A549 (cell line): Measurements from ENCODE around the gene SRRM4. TPM values are rescaled to one million over a fixed set of nuclear protein-coding genes. Genes with fewer than 3 reads are reported as not detected.

Experiments
- ATAC-seq, 2 experiments: fragments of 200-7000 bp in 1 of 2; fragments of >200 bp in 1 of 2; cut with Nextera tagmentation in 1 of 2; cut with Tn5 transposase in 1 of 2; 3 replicates each; pipeline versions ENCODE4 v1.8.0 to v1.9.1; 2018 to 2020; ENCODE audit warnings: mild to moderate bottlenecking in 1 of 2, moderate library complexity in 1 of 2
- CTCF ChIA-PET: fragments of 300-600 bp; sonication (Branson Sonifier 250); formaldehyde crosslinking; extraction: SDS; loops from one replicate; lab custom pipeline; 2021; ENCODE audit warnings: antibody characterized with exemption, inconsistent platforms; lab: Yijun Ruan, JAX
- POLR2A ChIA-PET: fragments of 350-600 bp; formaldehyde crosslinking; extraction: SDS; loops from one replicate; lab custom pipeline; 2021; ENCODE audit warnings: antibody characterized with exemption, inconsistent platforms; lab: Yijun Ruan, JAX
- DNase-seq, 2 experiments: peaks; one replicate each; pipeline versions ENCODE4 v3.0.0 to v3.0.0-alpha.2; 2011 to 2016; ENCODE audit warnings: low read depth in 1 of 2, low spot score in 1 of 2
- FAIRE-seq: peaks from 2 replicates; lab custom pipeline; 2011; peaks lifted over from hg19 to GRCh38; lab: Jason Lieb, UNC
- H3K27ac ChIP-seq, 2 experiments: fragments of >200 bp; sonication (Bioruptor Twin); formaldehyde crosslinking; 3 replicates each; pipeline ENCODE4 v1.5.1; 2016 to 2017
- H3K4me1 ChIP-seq: fragments of >200 bp; sonication (Bioruptor Twin); formaldehyde crosslinking; 3 replicates; pipeline ENCODE4 v1.6.1; 2016
- H3K4me2 ChIP-seq: fragments of >200 bp; sonication (Bioruptor Twin); formaldehyde crosslinking; 3 replicates; pipeline ENCODE4 v1.6.1; 2016
- H3K4me3 ChIP-seq: fragments of >200 bp; sonication (Bioruptor Twin); formaldehyde crosslinking; 3 replicates; pipeline ENCODE4 v1.5.1; 2016
- H3K9me3 ChIP-seq: fragments of >200 bp; sonication (Bioruptor Twin); formaldehyde crosslinking; 3 replicates; pipeline ENCODE4 v1.6.1; 2016
- BHLHE40 ChIP-seq: IDR thresholded peaks from 2 replicates; pipeline ENCODE4 v1.6.1; 2012; ENCODE audit warnings: low read depth, low read length, inconsistent platforms
- CBX2 ChIP-seq: fragments of 200-600 bp; sonication (generic); IDR thresholded peaks from 2 replicates; pipeline ENCODE4 v1.6.1; 2016; ENCODE audit warnings: low read depth, mild to moderate bottlenecking, borderline replicate concordance
- CEBPB ChIP-seq, 2 experiments: fragments of >200 bp in 1 of 2; sonication (Bioruptor Twin) in 1 of 2; formaldehyde crosslinking in 1 of 2; IDR thresholded peaks; 2 replicates each; pipeline ENCODE4 v1.6.1; 2012 to 2016
- CHD4 ChIP-seq: fragments of 200-600 bp; sonication (generic); IDR thresholded peaks from 2 replicates; pipeline ENCODE4 v1.6.1; 2016; ENCODE audit warnings: antibody characterized with exemption, mild to moderate bottlenecking, borderline replicate concordance
- CTCF ChIP-seq: fragments of >200 bp; sonication (Bioruptor Twin); formaldehyde crosslinking; IDR thresholded peaks from 3 replicates; pipeline ENCODE4 v1.5.1; 2016
- EHF ChIP-seq: fragments of 250-450 bp; sonication (Bioruptor Pico); IDR thresholded peaks from 2 replicates; pipeline ENCODE4 v1.5.0; 2020; ENCODE audit warnings: mild to moderate bottlenecking
- EP300 ChIP-seq, 2 experiments: fragments of >200 bp; sonication (Bioruptor Twin); formaldehyde crosslinking; IDR thresholded peaks; 2 replicates in 1 of 2; 3 replicates in 1 of 2; pipeline ENCODE4 v1.6.1; 2016 to 2017
- ESRRA ChIP-seq: fragments of 150-350 bp; IDR thresholded peaks from 2 replicates; pipeline ENCODE4 v1.6.1; 2014; ENCODE audit warnings: mild to moderate bottlenecking, low read length, borderline replicate concordance
- FOXS1 ChIP-seq: fragments of 250-450 bp; sonication (Bioruptor Pico); IDR thresholded peaks from 2 replicates; pipeline ENCODE4 v1.5.0; 2020; ENCODE audit warnings: mild to moderate bottlenecking, moderate library complexity
- HDAC2 ChIP-seq: fragments of 200-600 bp; sonication (generic); IDR thresholded peaks from 2 replicates; pipeline ENCODE4 v1.6.1; 2016
- HOXA7 ChIP-seq: fragments of 250-450 bp; sonication (Bioruptor Pico); IDR thresholded peaks from 2 replicates; pipeline ENCODE4 v1.5.0; 2020; ENCODE audit warnings: mild to moderate bottlenecking, moderate library complexity
- HOXB5 ChIP-seq: fragments of 250-450 bp; sonication (Bioruptor Pico); IDR thresholded peaks from 2 replicates; pipeline ENCODE4 v1.5.0; 2020; ENCODE audit warnings: mild to moderate bottlenecking, moderate library complexity
- JUN ChIP-seq, 2 experiments: fragments of >200 bp; sonication (Bioruptor Twin); formaldehyde crosslinking; IDR thresholded peaks; 2 replicates in 1 of 2; 3 replicates in 1 of 2; pipeline ENCODE4 v1.6.1; 2016 to 2017
- KDM5A ChIP-seq: fragments of 200-600 bp; sonication (generic); IDR thresholded peaks from 2 replicates; pipeline ENCODE4 v1.6.1; 2016; ENCODE audit warnings: antibody characterized with exemption, mild to moderate bottlenecking
- MAZ ChIP-seq: fragments of 150-350 bp; IDR thresholded peaks from 2 replicates; pipeline ENCODE4 v1.6.1; 2014; ENCODE audit warnings: antibody characterized with exemption, low read depth, low read length, borderline replicate concordance
- MYC ChIP-seq: IDR thresholded peaks from 2 replicates; pipeline ENCODE4 v1.6.1; 2012; ENCODE audit warnings: mild to moderate bottlenecking, inconsistent platforms, low read length, improper control_type of control experiment, borderline replicate concordance
- RFX5 ChIP-seq: fragments of 450-650 bp; IDR thresholded peaks from 2 replicates; pipeline ENCODE4 v1.7.1; 2014; ENCODE audit warnings: antibody characterized with exemption, mild to moderate bottlenecking, moderate library complexity
- SREBF2 ChIP-seq: fragments of 450-650 bp; IDR thresholded peaks from 2 replicates; pipeline ENCODE4 v1.6.1; 2014; ENCODE audit warnings: mild to moderate bottlenecking, moderate library complexity
- TP53 ChIP-seq: fragments of 250-450 bp; sonication (Bioruptor Pico); IDR thresholded peaks from 2 replicates; pipeline ENCODE4 v1.5.0; 2021; ENCODE audit warnings: mild to moderate bottlenecking, moderate library complexity
- ZSCAN20 ChIP-seq: fragments of 250-450 bp; sonication (Bioruptor Pico); IDR thresholded peaks from 2 replicates; pipeline ENCODE4 v1.8.0; 2022; ENCODE audit warnings: mild to moderate bottlenecking, moderate library complexity
- WGBS: methylation state at CpG from one replicate; pipeline ENCODE4 v1.1.6; 2017; ENCODE audit errors: missing lambda C conversion rate; 5-methylcytosine and 5-hydroxymethylcytosine counted together
- polyA plus RNA-seq, 4 experiments: library from polyadenylated mRNA; depleted of rRNA in 3 of 4; stranded (reverse); fragments of >200 nt; fragmentation: RNase III in 1 of 4; extraction: RNeasy Plus Mini Kit Qiagen cat#74134 plus additional on column Dnase treatment in 1 of 4; gene quantifications; 2 replicates in 3 of 4; 3 replicates in 1 of 4; pipeline ENCODE4 v1.2.3, GENCODE V29; 2011 to 2017
- TF ChIP-seq, protein P1 (sequence below): fragments of 150-350 bp; IDR thresholded peaks from 2 replicates; pipeline ENCODE4 v1.6.1; 2014; ENCODE audit warnings: low read depth, mild to moderate bottlenecking, low read length
- TF ChIP-seq, protein P2 (sequence below): fragments of 250-450 bp; sonication (Bioruptor Pico); IDR thresholded peaks from 2 replicates; pipeline ENCODE4 v1.5.0; 2020; ENCODE audit warnings: low read depth, mild to moderate bottlenecking, moderate library complexity

SRRM4 gene
- polyA plus RNA-seq, 2 of the 4 experiments (the other 2 are of a cell fraction): not detected

- H3K4me1 ChIP-seq: no peaks in the 10 kb centered on the region
- no peak for DNase-seq
- H3K4me3 ChIP-seq: no peak overlapping the region
- POLR2A ChIA-PET: no interaction called here
- no peak overlapping the region for H3K27ac ChIP-seq
- CTCF ChIA-PET: no interaction called here
- no peaks in the 10 kb centered on the region for H3K9me3 ChIP-seq
- WGBS: 2% methylated on average over 7 of the region's 7 CpGs
- no peak for TF ChIP-seq BHLHE40
- TF ChIP-seq CTCF: no peak
- no peak for TF ChIP-seq HOXB5 (CRISPR knock-in tag)
- no peak for TF ChIP-seq MAZ
- no peak for TF ChIP-seq CEBPB (IDR thresholded peaks at IDR 0.05)
- no peak for TF ChIP-seq RFX5
- TF ChIP-seq FOXS1 (CRISPR knock-in tag): no peak
- TF ChIP-seq CBX2: no peak
- TF ChIP-seq, protein P1, sequence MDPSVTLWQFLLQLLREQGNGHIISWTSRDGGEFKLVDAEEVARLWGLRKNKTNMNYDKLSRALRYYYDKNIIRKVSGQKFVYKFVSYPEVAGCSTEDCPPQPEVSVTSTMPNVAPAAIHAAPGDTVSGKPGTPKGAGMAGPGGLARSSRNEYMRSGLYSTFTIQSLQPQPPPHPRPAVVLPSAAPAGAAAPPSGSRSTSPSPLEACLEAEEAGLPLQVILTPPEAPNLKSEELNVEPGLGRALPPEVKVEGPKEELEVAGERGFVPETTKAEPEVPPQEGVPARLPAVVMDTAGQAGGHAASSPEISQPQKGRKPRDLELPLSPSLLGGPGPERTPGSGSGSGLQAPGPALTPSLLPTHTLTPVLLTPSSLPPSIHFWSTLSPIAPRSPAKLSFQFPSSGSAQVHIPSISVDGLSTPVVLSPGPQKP: no peak
- TF ChIP-seq TP53 (CRISPR knock-in tag): no peak
- no peak for TF ChIP-seq MYC
- TF ChIP-seq HDAC2: no peak
- no peak for TF ChIP-seq ESRRA
- TF ChIP-seq HOXA7: no peak
- no peak for TF ChIP-seq SREBF2
- H3K4me2 ChIP-seq: no peak overlapping the region
- ATAC-seq: no peak
- no peak for FAIRE-seq
These were observed 1.8 kb downstream of the SRRM4 start for GRCh38 chr12:118982984-118983761.

DNA sequence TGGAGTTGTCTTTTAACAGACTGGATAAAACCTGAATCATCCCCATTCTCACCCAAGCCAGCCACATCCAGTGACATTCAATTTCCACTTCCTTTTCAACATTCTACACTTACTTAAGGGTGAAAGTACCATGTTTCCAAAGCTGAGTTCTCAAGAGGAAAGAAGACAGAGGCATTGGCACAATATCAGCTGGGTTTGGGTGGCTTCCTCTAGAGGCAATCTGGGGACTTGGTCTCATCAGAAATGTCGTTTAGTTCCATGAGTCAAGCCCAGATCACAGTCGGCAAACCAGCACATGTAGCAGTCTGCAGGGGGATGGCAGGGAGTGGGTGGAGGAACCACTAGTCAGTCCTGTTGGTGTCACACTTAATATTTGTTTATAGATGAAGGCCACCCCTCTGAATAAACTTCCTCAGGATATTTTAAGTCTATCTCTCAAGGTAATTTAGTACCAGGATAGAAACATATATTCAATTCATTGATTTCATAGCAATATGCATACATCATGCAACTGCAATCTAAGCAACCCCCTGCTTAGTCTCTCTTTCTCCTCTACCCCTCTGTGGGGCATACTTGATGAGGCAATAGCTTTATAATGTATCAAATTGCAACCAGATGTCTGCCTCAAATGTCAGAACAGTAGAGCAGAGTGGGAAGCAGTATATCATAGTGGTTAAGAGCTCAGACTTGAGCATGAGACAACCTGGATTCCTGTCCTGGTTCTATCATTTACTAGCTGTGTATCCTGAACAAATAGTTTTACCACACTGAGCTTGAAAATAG lies 3.0 kb downstream of the SRRM4 start:
- DNase-seq (no peak), FAIRE-seq (no peak), ATAC-seq (no peak)
- Histone ChIP-seq H3K4me2 (no peak overlapping the region), H3K27ac (no peak overlapping the region), H3K9me3 (no peaks in the 10 kb centered on the region), H3K4me3 (no peak overlapping the region), H3K4me1 (no peaks in the 10 kb centered on the region)
- CTCF ChIA-PET: no interaction called here
- WGBS: 13% methylated on average over 2 of the region's 2 CpGs
- POLR2A ChIA-PET: no interaction called here
- TF ChIP-seq JUN (IDR thresholded peaks at IDR 0.05) (no peak), BHLHE40 (no peak), EHF (CRISPR knock-in tag) (no peak), ZSCAN20 (no peak), KDM5A (no peak), CHD4 (no peak), EP300 (IDR thresholded peaks at IDR 0.05) (no peak), HDAC2 (no peak)
- TF ChIP-seq, protein P2, sequence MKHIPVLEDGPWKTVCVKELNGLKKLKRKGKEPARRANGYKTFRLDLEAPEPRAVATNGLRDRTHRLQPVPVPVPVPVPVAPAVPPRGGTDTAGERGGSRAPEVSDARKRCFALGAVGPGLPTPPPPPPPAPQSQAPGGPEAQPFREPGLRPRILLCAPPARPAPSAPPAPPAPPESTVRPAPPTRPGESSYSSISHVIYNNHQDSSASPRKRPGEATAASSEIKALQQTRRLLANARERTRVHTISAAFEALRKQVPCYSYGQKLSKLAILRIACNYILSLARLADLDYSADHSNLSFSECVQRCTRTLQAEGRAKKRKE (CRISPR knock-in tag): no peak
- TF ChIP-seq, protein P1: no peak
